HG02943 (cell line): Measurements from ENCODE around the gene HTRA1.

Experiments used
- ATAC-seq: cut with Tn5 transposase; IDR thresholded peaks from one replicate; pipeline ENCODE4 v1.9.1; 2021; ENCODE audit warnings: mild to moderate bottlenecking, low read depth, moderate library complexity; ENCODE audit not compliant: unreplicated experiment

HTRA1 gene

GRCh38 chr10:122514045-122514840 is 52.9 kb downstream of the HTRA1 start:
- no peak for ATAC-seq

GRCh38 chr10:122515022-122515424 is 53.7 kb downstream of the HTRA1 start:
- ATAC-seq = no peak

GRCh38 chr10:122515588-122516231 is 54.4 kb downstream of the HTRA1 start:
- ATAC-seq = no peak

- no peak for ATAC-seq
Measured at GRCh38 chr10:122516734-122517133, 55.4 kb downstream of the HTRA1 start.

- ATAC-seq = no peak
Measured at GRCh38 chr10:122519144-122519543, 57.8 kb downstream of the HTRA1 start.

GRCh38 chr10:122519873-122520272 is 58.5 kb downstream of the HTRA1 start:
- no peak for ATAC-seq

- no peak for ATAC-seq
Measured at GRCh38 chr10:122521011-122521410, 59.7 kb downstream of the HTRA1 start.

DNA sequence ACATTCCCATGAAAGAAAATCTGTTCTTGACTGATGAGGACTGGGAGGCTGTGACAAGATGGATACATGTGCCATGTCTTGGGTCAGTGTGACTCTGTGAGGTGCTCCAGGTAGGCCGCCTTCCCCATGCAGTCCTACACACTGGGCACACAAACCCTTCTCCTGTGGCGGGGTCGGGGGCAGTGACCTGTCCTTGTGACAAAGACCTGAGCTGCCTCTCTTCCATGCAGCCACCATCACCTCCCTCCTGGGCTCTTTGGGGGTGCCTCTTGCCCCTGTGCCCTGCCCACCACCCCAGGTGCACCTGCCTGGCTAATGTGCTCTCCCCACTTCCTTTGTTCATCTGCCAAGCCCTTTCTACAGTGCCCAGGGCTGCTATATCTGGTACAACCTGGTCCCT is 63.5 kb downstream of the HTRA1 start:
- ATAC-seq = no peak

- ATAC-seq = no peak
Measured at GRCh38 chr10:122525788-122526187, 64.4 kb downstream of the HTRA1 start.

GRCh38 chr10:122526892-122527291 is 65.5 kb downstream of the HTRA1 start:
- ATAC-seq = no peak

DNA sequence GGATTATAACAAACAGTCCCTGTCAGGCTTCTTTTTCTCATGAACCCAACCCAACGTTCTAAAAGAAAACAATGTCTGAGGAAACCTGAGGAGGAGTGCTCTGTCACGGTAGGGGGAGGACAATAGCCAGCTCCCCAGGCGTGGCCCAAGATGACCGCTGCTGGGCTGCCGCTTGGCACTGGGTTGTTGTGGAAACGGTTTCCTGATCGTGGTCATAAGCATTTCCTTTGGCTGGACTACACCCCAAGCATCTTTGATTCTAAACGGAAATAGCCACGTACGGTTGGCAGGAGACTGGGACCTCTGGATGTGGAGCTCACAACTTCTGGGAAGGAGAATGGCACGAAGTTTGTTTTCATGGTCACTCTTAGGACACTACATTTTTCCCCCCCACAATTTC is 68.8 kb downstream of the HTRA1 start:
- ATAC-seq = no peak

GRCh38 chr10:122531261-122531660 is 69.9 kb downstream of the HTRA1 start:
- no peak for ATAC-seq

- no peak for ATAC-seq
Measured at GRCh38 chr10:122531939-122532338, 70.6 kb downstream of the HTRA1 start.

DNA sequence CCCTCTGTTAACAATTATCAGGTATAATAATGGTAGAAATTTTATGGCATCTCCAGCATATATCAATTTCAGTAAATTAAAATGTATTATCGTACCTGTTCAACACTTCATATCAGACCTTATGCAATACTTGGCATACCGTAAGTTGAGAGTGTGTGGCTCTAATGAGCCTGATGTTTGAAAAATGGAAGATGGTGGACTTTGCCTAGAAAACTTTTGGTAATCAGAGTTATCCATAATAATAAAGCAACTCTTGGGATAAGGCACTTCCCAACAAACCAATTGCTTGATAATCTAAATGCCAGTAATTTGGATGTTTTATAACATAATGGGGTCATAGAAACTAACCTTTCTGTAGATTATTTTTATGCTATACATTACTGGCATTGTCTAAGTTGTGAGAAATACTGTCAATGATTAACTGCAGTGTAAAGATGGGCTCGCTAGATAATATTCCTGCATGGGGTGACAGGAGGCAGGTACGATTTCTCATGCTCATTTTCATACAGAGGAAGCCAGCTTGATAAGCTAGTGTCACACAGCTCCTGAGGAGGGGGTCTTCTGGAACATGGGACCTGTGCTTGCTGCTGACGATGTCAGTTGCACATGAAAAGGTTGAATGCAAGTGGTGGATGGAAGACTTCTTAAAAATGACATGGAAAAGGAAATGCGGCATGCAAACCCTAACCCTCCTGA is 71.4 kb downstream of the HTRA1 start:
- no peak for ATAC-seq

- ATAC-seq = no peak
Measured at GRCh38 chr10:122537545-122537944, 76.2 kb downstream of the HTRA1 start.

DNA sequence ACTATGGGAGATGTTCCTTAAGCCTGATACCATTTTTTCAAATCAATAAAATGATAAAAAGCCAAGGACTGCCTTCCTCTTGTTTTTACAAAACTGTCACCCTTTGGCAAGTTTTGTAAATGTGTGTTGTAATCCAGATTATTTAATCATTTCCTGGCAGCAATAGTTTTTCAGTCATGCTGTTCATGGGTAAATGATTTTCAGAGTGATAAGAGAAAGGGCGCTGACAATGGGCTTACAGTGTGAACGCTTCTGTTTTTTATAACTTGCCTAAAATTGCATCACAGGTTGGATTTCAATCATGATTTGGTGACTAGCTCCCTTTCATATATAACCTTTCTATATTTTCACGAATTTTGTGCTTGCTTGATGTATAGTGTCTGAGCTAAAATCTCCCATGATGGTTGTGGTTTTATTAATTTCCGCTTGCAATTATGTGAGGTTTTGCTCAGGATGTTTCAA is 80.2 kb downstream of the HTRA1 start:
- ATAC-seq = no peak

DNA sequence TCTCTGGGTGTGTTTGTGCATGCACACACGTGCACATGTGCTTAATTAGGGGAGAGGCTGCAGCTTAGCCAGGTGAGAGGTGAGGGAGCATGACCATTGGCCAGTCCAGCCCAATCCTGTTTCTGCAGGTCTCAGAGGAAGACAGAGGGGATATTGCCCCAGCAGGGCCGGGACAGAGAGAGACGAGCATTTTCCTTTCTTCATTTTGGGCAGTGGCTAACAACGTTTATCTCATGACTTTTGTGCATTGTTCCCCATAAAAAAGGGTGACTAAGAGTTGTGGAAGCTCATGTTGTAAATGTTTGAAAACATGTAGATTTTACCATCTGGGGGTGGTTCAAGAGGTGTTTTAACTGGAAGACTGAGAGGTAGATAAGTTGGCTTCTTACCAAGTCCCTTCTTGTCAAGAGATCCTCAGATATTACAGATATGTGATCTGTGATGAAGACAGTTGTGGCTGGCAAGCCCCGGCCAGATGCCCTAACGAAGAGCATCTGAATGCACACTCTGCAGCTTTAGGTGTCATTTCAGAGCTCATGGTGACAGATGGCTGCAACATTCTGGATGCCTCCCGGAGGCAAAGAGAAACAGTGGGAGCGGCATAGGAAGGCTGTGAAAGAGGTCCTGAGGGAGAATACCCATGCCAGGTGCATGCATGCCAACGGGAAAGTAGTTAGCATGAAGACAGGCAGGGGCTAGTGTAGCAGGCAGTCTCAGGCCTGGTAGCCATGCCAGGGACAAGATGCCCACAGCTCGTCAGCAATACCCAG is 82.5 kb downstream of the HTRA1 start:
- no peak for ATAC-seq

GRCh38 chr10:122544493-122544892 is 83.1 kb downstream of the HTRA1 start:
- no peak for ATAC-seq

DNA sequence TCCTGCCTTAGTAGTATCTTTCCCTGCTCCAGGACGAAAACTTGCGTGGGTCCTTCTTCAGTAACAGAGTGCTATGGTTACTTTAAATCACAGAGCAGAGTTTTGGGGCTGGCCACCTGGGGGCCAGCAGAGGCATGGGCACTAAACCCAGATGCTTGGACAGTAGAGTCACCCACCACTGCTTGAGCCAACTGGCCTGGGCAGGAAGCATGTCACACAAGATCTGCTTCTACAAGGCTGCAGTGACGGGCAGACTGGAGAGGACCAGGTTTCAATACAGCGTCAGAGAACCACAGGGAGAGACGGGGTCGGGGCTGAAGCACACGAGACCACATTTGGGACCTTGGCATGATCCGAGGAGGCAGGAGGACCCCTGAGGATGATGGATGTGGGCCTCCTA is 84.9 kb downstream of the HTRA1 start:
- ATAC-seq = no peak

DNA sequence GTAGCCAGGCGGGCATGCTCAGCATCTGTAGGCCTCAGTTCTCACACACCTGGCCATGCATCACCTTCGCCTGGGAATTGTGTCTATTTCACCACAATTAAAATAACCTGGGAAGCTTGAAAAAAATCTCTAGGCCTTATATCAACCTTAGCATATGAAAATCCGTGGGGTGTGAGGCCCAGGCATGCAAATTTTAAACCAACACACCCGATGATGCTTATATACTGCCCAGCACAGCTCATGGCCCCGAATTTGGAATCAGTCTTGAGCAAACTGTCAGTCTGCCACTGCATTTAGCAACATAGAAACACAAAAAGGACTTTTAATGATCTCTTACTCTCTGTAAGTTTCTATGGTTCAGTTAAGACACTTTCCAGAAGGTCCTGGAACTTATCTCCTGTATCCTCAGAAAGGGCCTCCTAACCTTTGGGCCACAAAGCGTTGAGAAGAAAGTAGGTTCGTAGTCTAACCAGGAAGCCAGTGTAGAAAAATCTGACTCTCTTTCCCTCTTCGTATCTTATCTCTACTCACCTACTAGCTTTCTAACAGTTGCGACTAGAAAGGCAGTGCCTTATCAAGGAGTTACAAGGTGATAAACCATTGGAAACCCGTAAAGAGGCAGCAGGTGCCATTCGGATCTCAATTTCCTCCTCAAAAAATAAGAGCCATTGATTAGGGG is 87.2 kb downstream of the HTRA1 start:
- ATAC-seq = no peak
